T47D (cell line): ENCODE data around the gene GGT6.
"Not testable (repeated sequence)": the region's sequence is repeated elsewhere in the genome, so short reads cannot be mapped to it uniquely, and the experiment has no call there.

Experiments used
- DNase-seq, 2 experiments: peaks; one replicate each; pipeline versions ENCODE4 v3.0.0 to v3.0.0-alpha.2; 2011 to 2012; ENCODE audit warnings: low read depth in 1 of 2, low spot score in 1 of 2
- JUND ChIP-seq: IDR thresholded peaks from 2 replicates; pipeline ENCODE4 v1.6.1; 2012; ENCODE audit warnings: low read depth
- in situ Hi-C: cut with HindIII; loops from 2 replicates; pipeline ENCODE4 v1.10.0; 2016; ENCODE audit warnings: low sequenced_read_pairs, low pct_unique_long_range_greater_than_20kb

The GGT6 gene, protein sequence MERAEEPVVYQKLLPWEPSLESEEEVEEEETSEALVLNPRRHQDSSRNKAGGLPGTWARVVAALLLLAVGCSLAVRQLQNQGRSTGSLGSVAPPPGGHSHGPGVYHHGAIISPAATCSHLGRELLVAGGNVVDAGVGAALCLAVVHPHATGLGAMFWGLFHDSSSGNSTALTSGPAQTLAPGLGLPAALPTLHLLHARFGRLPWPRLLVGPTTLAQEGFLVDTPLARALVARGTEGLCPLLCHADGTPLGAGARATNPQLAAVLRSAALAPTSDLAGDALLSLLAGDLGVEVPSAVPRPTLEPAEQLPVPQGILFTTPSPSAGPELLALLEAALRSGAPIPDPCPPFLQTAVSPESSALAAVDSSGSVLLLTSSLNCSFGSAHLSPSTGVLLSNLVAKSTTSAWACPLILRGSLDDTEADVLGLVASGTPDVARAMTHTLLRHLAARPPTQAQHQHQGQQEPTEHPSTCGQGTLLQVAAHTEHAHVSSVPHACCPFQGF

DNA sequence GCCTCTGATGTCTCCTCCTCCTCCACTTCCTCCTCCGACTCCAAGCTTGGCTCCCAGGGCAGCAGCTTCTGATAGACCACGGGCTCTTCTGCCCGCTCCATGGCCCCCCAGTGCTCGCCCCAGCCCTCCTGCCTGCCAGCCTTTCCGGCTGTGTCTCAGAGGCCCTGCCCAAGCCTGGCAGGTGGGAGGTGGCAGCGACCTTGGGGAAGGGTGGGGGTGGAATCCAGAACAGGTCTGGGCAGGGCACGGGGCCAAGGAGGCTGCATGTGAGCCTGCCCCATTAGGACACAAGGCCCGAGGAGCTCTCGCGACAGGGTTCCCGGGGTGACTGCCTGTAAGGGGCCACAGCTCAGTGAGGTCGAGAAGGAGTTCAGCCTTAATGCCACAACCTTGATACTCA lies at the start of gene GGT6:
GGT6 (minus strand) TSS at position 157 of the 400 bp plus-strand sequence; CDS start at position 101, 56 bp downstream.
- in situ Hi-C loops, result no loop called here
- TF ChIP-seq JUND, result no peak
- DNase-seq, result peak; percentile 81 to 91

DNA sequence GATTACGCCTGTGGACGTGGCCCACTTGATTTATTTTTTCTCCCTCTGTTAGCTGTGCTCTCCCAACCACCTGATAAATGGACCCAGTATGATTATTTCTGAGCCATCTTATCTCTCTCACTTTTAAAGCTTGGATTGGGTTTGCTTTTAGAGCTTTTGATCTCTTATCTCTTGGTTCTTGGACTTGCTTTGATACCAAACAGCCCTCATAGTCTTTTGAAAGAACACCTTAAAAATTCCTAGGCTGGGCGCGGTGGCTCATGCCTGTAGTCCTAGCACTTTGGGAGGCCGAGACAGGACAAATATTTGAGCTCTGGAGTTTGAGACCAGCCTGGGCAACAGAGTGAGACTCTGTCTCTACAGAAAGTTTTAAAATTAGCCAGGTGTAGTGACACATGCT lies 49.8 kb upstream of the GGT6 start:
- no peak for TF ChIP-seq JUND
- DNase-seq, result no peak
- in situ Hi-C loops, result no loop called here

DNA sequence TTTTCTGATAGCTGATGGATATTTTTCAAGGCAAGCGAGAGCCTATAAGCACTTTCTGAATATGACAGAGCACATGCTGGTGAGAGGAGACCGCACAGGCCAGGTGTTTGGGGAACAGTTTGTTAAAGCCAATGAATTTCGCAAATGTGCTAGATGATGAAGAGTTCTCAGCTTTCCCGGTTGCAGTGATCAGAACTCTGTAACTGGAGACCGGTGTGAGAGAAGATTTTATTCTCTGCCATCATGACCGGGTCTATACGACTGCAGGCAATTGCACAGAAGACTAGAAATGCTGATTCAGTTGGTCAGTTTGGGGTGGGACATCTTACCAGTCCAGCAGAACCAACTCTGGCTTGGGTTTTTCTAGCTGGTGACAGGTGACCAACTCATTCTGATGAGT lies 49.4 kb upstream of the GGT6 start:
- no peak for TF ChIP-seq JUND
- in situ Hi-C loops, result no loop called here
- DNase-seq, result no peak

DNA sequence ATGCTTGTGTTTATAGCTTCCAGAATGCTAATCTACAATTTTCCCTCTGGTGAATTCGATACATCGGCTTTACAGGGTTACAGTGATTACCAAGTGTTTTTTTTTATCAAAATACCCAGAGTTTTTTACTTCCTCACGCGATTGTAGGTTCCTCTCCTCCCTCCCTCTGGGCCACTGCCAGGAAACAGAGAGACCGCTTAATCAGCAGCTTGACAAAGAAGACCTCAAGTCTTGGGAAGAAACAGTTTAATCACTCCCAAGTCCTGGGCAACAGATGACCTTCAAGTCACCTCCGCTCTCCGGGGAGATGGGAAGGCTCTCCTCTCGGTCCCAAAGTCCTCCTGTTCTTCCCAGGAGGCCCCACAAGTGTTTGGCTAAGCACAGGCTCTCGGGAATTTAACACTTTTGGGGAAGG lies 47.4 kb upstream of the GGT6 start:
- DNase-seq, result no peak
- TF ChIP-seq JUND, result no peak
- in situ Hi-C loops, result no loop called here

DNA sequence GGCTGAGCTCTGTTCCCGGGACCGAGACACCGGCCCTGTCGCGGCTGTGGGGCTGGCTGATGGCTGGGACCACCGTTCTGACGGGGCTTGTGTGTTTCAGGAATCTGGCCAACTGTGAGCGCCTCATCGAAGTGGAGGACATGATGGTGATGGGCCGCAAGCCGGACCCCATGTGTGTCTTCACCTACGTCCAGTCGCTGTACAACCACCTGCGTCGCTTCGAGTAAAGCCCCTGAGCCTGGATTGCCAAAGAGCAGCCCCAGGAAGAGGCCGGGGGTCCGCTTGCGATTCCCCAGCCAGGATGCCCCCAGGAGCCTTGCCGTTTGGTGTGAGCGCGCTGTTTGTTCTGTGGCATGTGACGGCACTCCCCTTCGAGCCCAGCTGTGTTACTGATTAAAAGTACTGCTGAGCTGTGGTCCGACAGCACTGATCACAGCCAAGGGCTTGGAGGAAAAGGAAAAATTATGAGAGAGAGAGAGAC lies 46.9 kb upstream of the GGT6 start:
- DNase-seq, result no peak
- TF ChIP-seq JUND, result no peak
- in situ Hi-C loops, result no loop called here

DNA sequence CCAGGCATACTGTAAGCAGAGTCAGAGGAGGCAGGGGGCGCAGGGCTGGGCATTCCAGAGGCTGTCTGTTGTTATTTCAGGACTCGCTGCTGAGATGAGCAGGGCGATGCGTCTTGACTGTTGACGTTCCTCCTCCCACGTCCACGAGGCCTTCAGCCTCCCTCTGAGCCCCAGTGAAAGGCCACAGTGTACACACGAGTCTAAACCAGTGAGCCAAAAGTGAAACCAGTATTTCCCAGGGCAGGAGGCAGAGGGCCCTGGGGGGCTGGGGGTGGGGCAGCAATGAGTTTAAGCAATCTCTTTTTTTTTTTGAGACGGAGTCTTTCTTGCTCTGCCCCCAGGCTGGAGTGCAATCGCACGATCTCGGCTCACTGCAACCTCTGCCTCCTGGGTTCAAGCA lies 45.4 kb upstream of the GGT6 start:
- TF ChIP-seq JUND, result no peak
- in situ Hi-C loops, result no loop called here
- peak in 1 of 2 experiments; percentile 58 for DNase-seq

DNA sequence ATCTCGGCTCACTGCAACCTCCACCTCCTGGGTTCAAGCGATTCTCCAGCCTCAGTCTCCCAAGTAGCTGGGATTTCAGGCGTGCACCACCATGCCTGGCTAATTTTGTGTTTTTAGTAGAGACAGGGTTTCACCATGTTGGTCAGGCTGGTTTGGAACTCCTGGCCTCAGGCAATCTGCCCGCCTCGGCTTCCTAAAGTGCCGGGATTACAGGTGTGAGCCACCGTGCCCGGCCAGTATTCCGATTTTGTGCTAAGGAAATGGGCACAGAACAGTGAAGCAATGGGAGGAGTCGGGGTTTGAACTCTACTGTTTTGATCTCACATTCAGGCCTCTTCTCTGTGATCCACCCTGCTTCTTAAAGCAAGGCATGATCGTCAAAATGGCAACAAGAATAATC lies 44.4 kb upstream of the GGT6 start:
- in situ Hi-C loops, DNase-seq: not testable (repeated sequence)

DNA sequence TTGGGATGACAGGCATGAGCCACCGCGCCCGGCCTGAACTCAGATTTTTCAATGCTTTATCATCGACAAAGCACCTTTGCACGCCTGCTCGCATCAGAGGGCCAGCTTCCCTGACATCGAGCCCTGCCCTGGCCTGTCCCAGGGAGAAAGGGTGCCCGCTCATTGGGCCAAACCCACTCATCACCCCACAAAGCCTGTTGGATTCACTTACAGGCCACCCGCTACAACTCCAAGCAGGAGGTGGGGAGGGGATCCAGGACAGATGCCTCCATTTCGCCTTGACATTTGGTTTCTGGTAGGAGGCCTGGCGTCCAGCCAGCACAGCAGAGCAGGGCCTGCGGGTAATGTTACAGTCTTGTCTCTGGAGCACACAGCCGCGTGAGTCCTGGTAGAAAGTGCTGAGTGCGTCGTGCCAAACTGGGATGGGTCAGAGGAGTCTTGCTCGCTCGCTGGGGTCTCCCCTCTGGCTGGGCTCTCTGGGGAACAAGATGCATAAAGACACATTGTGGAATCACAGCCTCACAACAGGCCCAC lies 43.8 kb upstream of the GGT6 start:
- in situ Hi-C loops, result no loop called here
- TF ChIP-seq JUND, result no peak
- DNase-seq, result no peak

DNA sequence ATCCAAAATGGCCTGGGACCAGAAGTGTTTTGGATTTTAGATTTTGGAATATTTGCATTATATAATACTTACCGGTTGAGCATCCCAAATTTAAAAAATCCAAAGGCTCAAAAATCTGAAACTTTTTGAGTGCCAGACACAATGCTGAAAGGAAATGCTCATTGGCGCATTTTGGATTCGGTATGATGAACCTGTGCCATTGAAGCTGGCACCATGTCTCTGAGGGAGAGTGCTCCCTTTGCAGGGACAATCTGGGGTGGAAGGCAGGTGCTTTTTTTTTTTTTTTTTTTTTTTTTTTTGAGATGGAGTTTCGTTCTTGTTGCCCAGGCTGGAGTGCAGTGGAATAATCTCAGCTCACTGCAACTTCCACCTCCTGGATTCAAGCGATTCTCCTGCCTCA lies 41.7 kb upstream of the GGT6 start:
- DNase-seq, result no peak
- no peak for TF ChIP-seq JUND
- in situ Hi-C loops, result no loop called here

DNA sequence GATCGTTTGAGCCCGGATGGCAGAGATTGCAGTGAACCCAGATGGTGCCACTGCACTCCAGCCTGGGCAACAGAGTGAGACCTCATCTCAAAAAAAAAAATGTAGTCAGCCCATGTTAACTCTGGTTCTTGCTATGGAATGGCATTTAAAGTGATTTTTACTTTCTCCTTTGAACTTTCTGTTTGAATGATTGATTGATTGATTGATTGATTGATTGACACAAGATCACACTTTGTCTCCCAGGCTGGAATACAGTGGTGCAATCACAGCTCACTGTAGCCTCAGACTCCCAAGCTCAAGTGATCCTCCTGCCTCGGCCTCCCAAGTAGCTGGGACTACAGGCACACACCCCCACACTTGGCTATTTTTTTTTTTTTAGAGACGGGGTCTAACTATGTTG lies 40.9 kb upstream of the GGT6 start:
- no peak for TF ChIP-seq JUND
- in situ Hi-C loops, result no loop called here
- no peak for DNase-seq

DNA sequence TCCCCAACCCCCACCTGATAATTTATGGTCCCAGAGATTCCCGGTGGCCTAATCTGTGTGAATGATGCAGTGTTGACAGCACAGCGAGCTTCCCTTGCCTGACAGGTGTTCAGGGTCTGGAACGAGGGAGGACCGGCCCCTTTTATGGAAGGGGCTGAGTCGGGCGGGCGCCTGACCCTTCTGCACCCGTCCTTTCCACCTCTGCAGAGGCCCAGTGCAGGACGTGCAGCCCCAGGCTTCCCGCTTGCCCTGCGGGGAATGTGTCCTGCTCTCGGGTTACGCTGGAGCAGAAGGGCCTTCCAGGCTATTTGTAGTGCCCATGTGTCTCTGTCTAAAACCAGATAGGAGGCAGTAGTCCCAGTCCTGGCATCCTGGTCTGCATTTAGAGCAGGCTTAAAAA lies 40.2 kb upstream of the GGT6 start:
- in situ Hi-C loops, result no loop called here
- DNase-seq, result no peak
- no peak for TF ChIP-seq JUND

DNA sequence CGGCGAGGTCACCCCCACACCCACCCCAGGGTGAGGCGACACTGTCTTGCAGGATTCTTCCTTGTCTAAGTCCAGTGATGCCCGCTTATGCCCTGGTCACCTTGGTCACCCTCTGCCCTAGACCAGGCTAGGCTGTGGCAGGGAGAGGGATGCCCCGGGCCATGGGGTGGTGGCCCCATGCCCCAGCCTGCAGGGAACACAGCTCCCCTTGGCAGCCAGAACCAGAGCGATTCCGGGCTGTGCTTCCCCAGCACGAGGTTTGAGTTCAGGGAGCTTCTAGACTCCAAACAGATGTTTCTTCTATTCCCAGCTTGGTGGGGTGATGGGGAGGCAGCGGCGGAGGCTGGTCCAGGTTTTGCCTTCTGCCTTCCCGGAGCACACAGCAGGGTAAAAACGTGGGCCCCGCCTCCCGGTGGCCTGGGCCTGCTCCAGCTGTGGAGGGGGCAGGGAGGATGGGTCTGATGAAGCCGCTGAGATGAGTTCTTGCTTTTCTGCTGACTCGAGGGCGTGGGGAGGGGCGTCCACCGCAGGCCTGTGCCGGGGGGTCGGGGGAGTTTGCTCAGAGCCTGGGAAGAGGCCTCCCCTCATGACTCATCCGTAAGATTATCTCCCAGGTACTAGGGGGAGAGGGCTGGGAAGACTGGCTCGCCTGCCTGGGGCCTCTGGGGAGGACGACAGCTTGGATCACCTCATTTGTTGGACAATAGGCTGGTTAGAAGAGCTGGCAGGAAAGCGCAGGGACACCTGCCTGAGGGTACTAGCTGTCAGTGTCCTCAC lies 39.3 kb upstream of the GGT6 start:
- TF ChIP-seq JUND, result no peak
- DNase-seq, result no peak
- in situ Hi-C loops, result no loop called here
